GM10248 (cell line): Measurements from ENCODE around the gene ANKS4B.

Experiments used
- CTCF ChIA-PET: fragments of 300-600 bp; sonication (Branson Sonifier 250); formaldehyde crosslinking; extraction: SDS; loops from one replicate; lab custom pipeline; 2021; ENCODE audit warnings: antibody characterized with exemption; lab: Yijun Ruan, JAX
- POLR2A ChIA-PET: fragments of 350-650 bp; sonication (Branson Sonifier 250); formaldehyde crosslinking; extraction: SDS; loops from one replicate; lab custom pipeline; 2020; ENCODE audit warnings: antibody characterized with exemption; lab: Yijun Ruan, JAX
- DNase-seq: peaks from one replicate; pipeline ENCODE4 v3.0.0; 2012; ENCODE audit errors: extremely low spot score
- CTCF ChIP-seq: IDR thresholded peaks from 2 replicates; pipeline ENCODE4 v1.5.1; 2012; ENCODE audit warnings: mild to moderate bottlenecking, low read depth; ENCODE audit errors: extremely low read depth, missing control alignments, control extremely low read depth

ANKS4B gene

GRCh38 chr16:21257284-21257683 lies 23.8 kb downstream of the ANKS4B start:
- ChIA-PET CTCF (no interaction called here), POLR2A (no interaction called here)
- DNase-seq: no peak
- no peak for TF ChIP-seq CTCF

GRCh38 chr16:21260870-21261791 lies 27.6 kb downstream of the ANKS4B start:
- TF ChIP-seq CTCF: no peak
- ChIA-PET CTCF (no interaction called here), POLR2A (interaction anchor here (0.7 kb wide), 1 partner anchor 56 kb away, joined by 6 read pairs; no protein-coding TSS in a partner anchor)
- no peak for DNase-seq

DNA sequence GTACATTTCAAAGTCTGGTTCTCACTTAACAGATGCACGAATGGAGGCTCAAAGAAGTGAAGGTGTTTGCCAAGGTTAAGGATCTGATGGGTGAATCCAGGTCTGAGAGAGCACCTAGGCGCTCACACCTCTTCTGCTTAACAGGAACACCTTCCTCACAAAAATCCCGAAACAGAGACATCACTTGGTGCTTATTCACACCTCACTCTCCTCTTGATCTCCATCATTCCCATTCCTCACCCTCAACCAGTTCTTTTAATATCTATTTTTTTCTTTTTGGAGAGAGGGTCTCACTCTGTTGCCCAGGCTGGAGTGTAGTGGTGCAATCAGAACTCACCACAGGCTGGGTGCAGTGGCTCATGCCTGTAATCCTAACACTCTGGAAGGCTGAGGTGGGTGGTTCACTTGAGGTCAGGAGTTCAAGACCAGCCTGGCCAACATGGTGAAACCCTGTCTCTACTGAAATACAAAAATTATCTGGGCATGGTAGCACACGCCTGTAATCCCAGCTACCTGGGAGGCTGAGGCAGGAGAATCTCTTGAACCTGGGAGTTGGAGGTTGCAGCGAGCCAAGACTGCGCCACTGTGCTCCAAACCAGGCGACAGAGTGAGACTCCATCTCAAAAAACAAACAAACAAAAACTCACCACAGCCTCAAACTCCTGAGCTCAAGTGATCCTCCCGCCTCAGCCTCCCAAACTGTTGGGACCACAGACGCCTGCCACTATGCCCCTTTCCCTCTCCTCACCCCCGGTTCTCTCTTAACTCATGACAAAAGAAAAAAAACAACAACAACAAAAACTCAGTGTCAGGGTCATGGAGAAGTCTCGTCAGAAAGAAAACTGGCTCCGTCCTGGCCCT lies 29.5 kb downstream of the ANKS4B start:
- POLR2A ChIA-PET: no interaction called here
- TF ChIP-seq CTCF: no peak
- CTCF ChIA-PET: interaction anchor here (1.3 kb wide), 1 partner anchor 14 kb away, joined by 3 read pairs; no protein-coding TSS in a partner anchor
- no peak for DNase-seq

GRCh38 chr16:21263640-21264570 lies 30.4 kb downstream of the ANKS4B start:
- DNase-seq: peak; percentile 77
- ChIA-PET POLR2A (no interaction called here), CTCF (interaction anchor here (1.0 to 1.4 kb wide), 3 partner anchors 14 to 75 kb away, joined by 3 to 4 read pairs (median 3); no protein-coding TSS in a partner anchor)
- TF ChIP-seq CTCF: no peak

DNA sequence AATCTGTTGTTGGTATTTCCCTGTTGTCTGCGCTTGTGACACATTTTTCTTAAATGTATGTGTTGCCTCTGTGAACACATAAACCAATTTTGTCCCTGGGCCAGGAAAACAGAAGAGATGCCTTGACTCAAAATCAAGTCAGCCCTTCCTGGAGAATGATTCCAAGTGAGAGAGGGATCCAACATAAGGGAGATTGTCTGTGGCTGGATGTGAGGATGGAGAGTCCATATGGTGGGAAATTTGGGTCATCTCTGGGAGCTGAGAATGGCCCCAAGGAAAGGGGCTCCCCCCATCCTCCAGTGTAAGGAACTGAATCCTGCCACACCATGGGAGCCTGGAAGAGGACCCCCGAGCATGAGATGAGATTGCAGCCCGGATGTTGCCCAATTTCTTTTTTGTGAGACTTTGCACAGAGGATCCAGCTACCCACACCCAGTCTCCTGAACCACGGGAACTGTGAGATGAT lies 31.1 kb downstream of the ANKS4B start:
- ChIA-PET POLR2A (no interaction called here), CTCF (interaction anchor here (1.0 to 1.4 kb wide), 3 partner anchors 13 to 76 kb away, joined by 3 to 4 read pairs (median 3); no protein-coding TSS in a partner anchor)
- no peak for DNase-seq

More for the DNA sequence above, 31.1 kb downstream of the ANKS4B start:
- no peak for TF ChIP-seq CTCF
